Keratinocyte (primary cell): Measurements from ENCODE around the gene EMX2. TPM values are rescaled to one million over a fixed set of nuclear protein-coding genes. Genes with fewer than 3 reads are reported as not detected.

Experiments
- DNase-seq: peaks from one replicate; pipeline ENCODE4 v3.0.0-alpha.2; 2011; ENCODE audit warnings: low read depth, missing footprints, low spot score
- FAIRE-seq: peaks from 2 replicates; lab custom pipeline; 2011; peaks lifted over from hg19 to GRCh38; lab: Jason Lieb, UNC
- H2AFZ ChIP-seq: 2 replicates; pipeline ENCODE4 v1.6.0; 2012; ENCODE audit warnings: low read length, control low read depth, inconsistent platforms; ENCODE audit not compliant: control insufficient read depth
- H3K27ac ChIP-seq: 2 replicates; pipeline ENCODE4 v1.5.1; 2011; ENCODE audit warnings: low read length; ENCODE audit not compliant: control insufficient read depth, insufficient read depth
- H3K27me3 ChIP-seq: 3 replicates; pipeline ENCODE4 v1.6.0; 2011; ENCODE audit warnings: low read length; ENCODE audit not compliant: control insufficient read depth, insufficient read depth; ENCODE audit errors: extremely low read depth
- H3K36me3 ChIP-seq, 2 experiments: 2 replicates in 1 of 2; 3 replicates in 1 of 2; pipeline ENCODE4 v1.5.1; 2011; ENCODE audit warnings: low read length in 2 of 2, mild to moderate bottlenecking in 1 of 2; ENCODE audit not compliant: control insufficient read depth in 2 of 2, insufficient read depth in 2 of 2; ENCODE audit errors: extremely low read depth in 1 of 2
- H3K4me1 ChIP-seq: 3 replicates; pipeline ENCODE4 v1.5.1; 2011; ENCODE audit warnings: low read length; ENCODE audit not compliant: control insufficient read depth, insufficient read depth; ENCODE audit errors: extremely low read depth
- H3K4me2 ChIP-seq: 3 replicates; pipeline ENCODE4 v1.6.0; 2011; ENCODE audit warnings: low read depth, low read length; ENCODE audit not compliant: control insufficient read depth, insufficient read depth; ENCODE audit errors: extremely low read depth
- H3K4me3 ChIP-seq, 3 experiments: fragments of 200-600 bp in 1 of 3; sonication (generic) in 1 of 3; 2 replicates in 2 of 3; 3 replicates in 1 of 3; pipeline ENCODE4 v1.5.1; 2011 to 2016; ENCODE audit warnings: low read length in 3 of 3, mild to moderate bottlenecking in 3 of 3, control low read depth in 2 of 3, inconsistent platforms in 1 of 3, low read depth in 1 of 3, mixed read lengths in 1 of 3, mixed run types in 1 of 3, moderate library complexity in 1 of 3; ENCODE audit not compliant: control insufficient read depth in 2 of 3, insufficient read depth in 2 of 3; ENCODE audit errors: extremely low read depth in 1 of 3
- H3K79me2 ChIP-seq: 2 replicates; pipeline ENCODE4 v1.6.0; 2012; ENCODE audit warnings: low read length; ENCODE audit not compliant: control insufficient read depth, insufficient read depth
- H3K9ac ChIP-seq: 3 replicates; pipeline ENCODE4 v1.6.0; 2011; ENCODE audit warnings: low read length; ENCODE audit not compliant: control insufficient read depth, insufficient read depth; ENCODE audit errors: extremely low read depth
- H3K9me1 ChIP-seq: 3 replicates; pipeline ENCODE4 v1.6.0; 2011; ENCODE audit warnings: low read length; ENCODE audit not compliant: control insufficient read depth, insufficient read depth; ENCODE audit errors: extremely low read depth
- H3K9me3 ChIP-seq: 2 replicates; pipeline ENCODE4 v1.5.1; 2012; ENCODE audit warnings: low read depth, low read length; ENCODE audit not compliant: control insufficient read depth
- H4K20me1 ChIP-seq: 3 replicates; pipeline ENCODE4 v1.6.0; 2011; ENCODE audit warnings: low read length; ENCODE audit not compliant: control insufficient read depth, insufficient read depth; ENCODE audit errors: extremely low read depth
- CTCF ChIP-seq, 3 experiments: IDR thresholded peaks in 1 of 3; conservative IDR thresholded peaks in 1 of 3; optimal IDR thresholded peaks in 1 of 3; 2 replicates in 2 of 3; 3 replicates in 1 of 3; pipeline versions ENCODE3 to v1.5.1; 2011; ENCODE audit warnings: low read length in 3 of 3, mild to moderate bottlenecking in 3 of 3, moderate library complexity in 2 of 3, control low read depth in 1 of 3, inconsistent platforms in 1 of 3; ENCODE audit not compliant: insufficient read depth in 2 of 3; ENCODE audit errors: extremely low read depth in 1 of 3
- EZH2 ChIP-seq: IDR thresholded peaks from one replicate; pipeline ENCODE4 v1.6.1; 2012; ENCODE audit warnings: inconsistent platforms, mild to moderate bottlenecking, low read length, moderate library complexity
- dilution Hi-C: fragments of 300-500 bp; cut with MboI; formaldehyde crosslinking; loops from one replicate; pipeline ENCODE4 v1.7.0; 2020; ENCODE audit warnings: low sequenced_read_pairs; ENCODE audit not compliant: extremely low pct_ligation_motif_present
- polyA plus RNA-seq, 5 experiments: library from polyadenylated mRNA; depleted of rRNA in 3 of 5; stranded (reverse) in 3 of 5; stranded (forward) in 1 of 5; unstranded in 1 of 5; fragments of >200 nt; gene quantifications; 1 replicate in 1 of 5; 2 replicates in 3 of 5; 3 replicates in 1 of 5; pipeline versions ENCODE4 v1.2.1 to v1.2.3, GENCODE V29; 2011 to 2012; ENCODE audit warnings: missing spikeins in 2 of 5, low read depth in 1 of 5, low replicate concordance in 1 of 5

Gene EMX2
- polyA plus RNA-seq, 1 donor (not counting 4 experiments of a cell fraction or from before 2014, with no cell fraction given), result 2.8 TPM

- Histone ChIP-seq H3K27me3 (peaks cover 11% of the 10 kb centered on the region), H3K4me1 (peaks cover 4% of the 10 kb centered on the region), H3K9me1 (no peaks in the 10 kb centered on the region), H3K79me2 (no peaks in the 10 kb centered on the region), H3K9me3 (no peaks in the 10 kb centered on the region), H3K4me3 (peak overlapping the region; percentile 61 to 89 (median 71)), H3K27ac (peak overlapping the region; percentile 31), H3K36me3 (no peaks in the 10 kb centered on the region), H3K9ac (peak overlapping the region; percentile 63), H3K4me2 (peak overlapping the region; percentile 94), H4K20me1 (no peaks in the 10 kb centered on the region), H2AFZ (peak overlapping the region; percentile 92)
- FAIRE-seq (no peak), DNase-seq (no peak)
- TF ChIP-seq EZH2 (no peak), CTCF (optimal IDR thresholded peaks at IDR 0.05 in 1 of 3, IDR thresholded peaks at IDR 0.05 in 1 of 3, conservative IDR thresholded peaks at IDR 0.05 in 1 of 3; ENCODE audit: extremely low read depth in 1 of 3, insufficient read depth in 2 of 3, low read length in 3 of 3) (no peak)
- dilution Hi-C loops, result no loop called here
Observed at GRCh38 chr10:117544004-117544701, 1.6 kb downstream of the EMX2 start.

- H3K79me2 ChIP-seq, result no peaks in the 10 kb centered on the region
- peak overlapping the region; percentile 61 to 89 (median 71) for H3K4me3 ChIP-seq
- H3K36me3 ChIP-seq, result no peaks in the 10 kb centered on the region
- TF ChIP-seq EZH2 (peak; percentile 43), CTCF (optimal IDR thresholded peaks at IDR 0.05 in 1 of 3, IDR thresholded peaks at IDR 0.05 in 1 of 3, conservative IDR thresholded peaks at IDR 0.05 in 1 of 3; ENCODE audit: extremely low read depth in 1 of 3, insufficient read depth in 2 of 3, low read length in 3 of 3) (no peak)
- no peak for FAIRE-seq
- DNase-seq, result no peak
- dilution Hi-C loops, result no loop called here
- H3K9ac ChIP-seq, result peak overlapping the region; percentile 63
- no peaks in the 10 kb centered on the region for H4K20me1 ChIP-seq
- H3K27me3 ChIP-seq, result peaks cover 11% of the 10 kb centered on the region
- H2AFZ ChIP-seq, result peak overlapping the region; percentile 92
- H3K9me1 ChIP-seq, result no peaks in the 10 kb centered on the region
- peak overlapping the region; percentile 94 for H3K4me2 ChIP-seq
- no peaks in the 10 kb centered on the region for H3K9me3 ChIP-seq
- no peak overlapping the region for H3K27ac ChIP-seq
- H3K4me1 ChIP-seq, result peaks cover 4% of the 10 kb centered on the region
Observed at GRCh38 chr10:117544711-117545140, 2.2 kb downstream of the EMX2 start.
